Osteoblast (primary cell): Measurements from ENCODE around the gene AHI1. TPM values are rescaled to one million over a fixed set of nuclear protein-coding genes. Genes with fewer than 3 reads are reported as not detected.

Experiments used
- DNase-seq: peaks from one replicate; pipeline ENCODE4 v3.0.0; 2011; ENCODE audit warnings: low spot score, mixed read lengths; ENCODE audit not compliant: insufficient read length; ENCODE audit errors: missing footprints
- H2AFZ ChIP-seq: 2 replicates; pipeline ENCODE4 v1.6.0; 2011; ENCODE audit warnings: mild to moderate bottlenecking, low read length
- H3K27ac ChIP-seq: 2 replicates; pipeline ENCODE4 v1.5.1; 2011; ENCODE audit warnings: mild to moderate bottlenecking, low read depth, low read length, moderate library complexity
- H3K27me3 ChIP-seq: 2 replicates; pipeline ENCODE4 v1.6.0; 2012; ENCODE audit warnings: mild to moderate bottlenecking, control low read depth, inconsistent platforms, low read length, moderate library complexity; ENCODE audit not compliant: insufficient read depth
- H3K36me3 ChIP-seq: 2 replicates; pipeline ENCODE4 v1.5.1; 2011; ENCODE audit warnings: mild to moderate bottlenecking, low read length, control low read depth, moderate library complexity; ENCODE audit not compliant: insufficient read depth
- H3K4me1 ChIP-seq: 2 replicates; pipeline ENCODE4 v1.5.1; 2011; ENCODE audit warnings: mild to moderate bottlenecking, low read length, control low read depth, moderate library complexity; ENCODE audit not compliant: insufficient read depth
- H3K4me2 ChIP-seq: 2 replicates; pipeline ENCODE4 v1.6.0; 2011; ENCODE audit warnings: mild to moderate bottlenecking, low read length; ENCODE audit not compliant: insufficient read depth
- H3K4me3 ChIP-seq: fragments of 200-600 bp; sonication (generic); 3 replicates; pipeline ENCODE4 v1.5.1; 2012; ENCODE audit warnings: mild to moderate bottlenecking, low read length, inconsistent platforms; ENCODE audit not compliant: insufficient read depth
- H3K79me2 ChIP-seq: 2 replicates; pipeline ENCODE4 v1.6.0; 2012; ENCODE audit warnings: mild to moderate bottlenecking, low read length, control low read depth, inconsistent platforms; ENCODE audit not compliant: insufficient read depth
- H3K9me3 ChIP-seq: 2 replicates; pipeline ENCODE4 v1.5.1; 2011; ENCODE audit warnings: low read depth, low read length, control low read depth
- H4K20me1 ChIP-seq: 2 replicates; pipeline ENCODE4 v1.6.0; 2012; ENCODE audit warnings: mild to moderate bottlenecking, low read length, control low read depth; ENCODE audit not compliant: insufficient read depth
- CTCF ChIP-seq: IDR thresholded peaks from 2 replicates; pipeline ENCODE4 v1.5.1; 2011; ENCODE audit warnings: mild to moderate bottlenecking, low read depth, low read length, moderate library complexity; ENCODE audit errors: extremely low read depth
- total RNA-seq: library from RNA; depleted of rRNA; stranded (reverse); fragments of >200 nt; gene quantifications from 2 replicates; pipeline ENCODE4 v1.2.3, GENCODE V29; 2012

The AHI1 gene
- total RNA-seq, 1 donor, result 50.3 TPM

- Histone ChIP-seq H3K4me2 (peak overlapping the region; percentile 3), H2AFZ (peak overlapping the region; percentile 6), H3K79me2 (no peaks in the 10 kb centered on the region), H3K36me3 (peaks cover 11% of the 10 kb centered on the region), H3K9me3 (no peaks in the 10 kb centered on the region), H3K27me3 (no peaks in the 10 kb centered on the region), H4K20me1 (no peaks in the 10 kb centered on the region), H3K4me3 (no peak overlapping the region), H3K4me1 (peaks cover 32% of the 10 kb centered on the region), H3K27ac (peak overlapping the region; percentile 64)
- no peak for TF ChIP-seq CTCF
- peak; percentile 72 for DNase-seq
Observed at GRCh38 chr6:135299256-135299655, 198.3 kb downstream of the AHI1 start.

GRCh38 chr6:135298455-135298854 is 199.1 kb downstream of the AHI1 start:
- Histone ChIP-seq H3K4me2 (no peak overlapping the region), H3K36me3 (peaks cover 11% of the 10 kb centered on the region), H3K27me3 (no peaks in the 10 kb centered on the region), H4K20me1 (no peaks in the 10 kb centered on the region), H3K4me1 (peaks cover 32% of the 10 kb centered on the region), H3K9me3 (no peaks in the 10 kb centered on the region), H2AFZ (no peak overlapping the region), H3K4me3 (no peak overlapping the region), H3K27ac (peak overlapping the region; percentile 64), H3K79me2 (no peaks in the 10 kb centered on the region)
- no peak for TF ChIP-seq CTCF
- DNase-seq, result no peak

- H3K79me2 ChIP-seq, result no peaks in the 10 kb centered on the region
- peaks cover 6% of the 10 kb centered on the region for H3K36me3 ChIP-seq
- no peak overlapping the region for H3K4me2 ChIP-seq
- H4K20me1 ChIP-seq, result no peaks in the 10 kb centered on the region
- DNase-seq, result no peak
- no peak overlapping the region for H3K4me3 ChIP-seq
- no peaks in the 10 kb centered on the region for H3K27me3 ChIP-seq
- H2AFZ ChIP-seq, result no peak overlapping the region
- H3K9me3 ChIP-seq, result no peaks in the 10 kb centered on the region
- TF ChIP-seq CTCF, result no peak
- peaks cover 36% of the 10 kb centered on the region for H3K4me1 ChIP-seq
- H3K27ac ChIP-seq, result no peak overlapping the region
Observed at GRCh38 chr6:135296715-135297114, 200.8 kb downstream of the AHI1 start.

DNA sequence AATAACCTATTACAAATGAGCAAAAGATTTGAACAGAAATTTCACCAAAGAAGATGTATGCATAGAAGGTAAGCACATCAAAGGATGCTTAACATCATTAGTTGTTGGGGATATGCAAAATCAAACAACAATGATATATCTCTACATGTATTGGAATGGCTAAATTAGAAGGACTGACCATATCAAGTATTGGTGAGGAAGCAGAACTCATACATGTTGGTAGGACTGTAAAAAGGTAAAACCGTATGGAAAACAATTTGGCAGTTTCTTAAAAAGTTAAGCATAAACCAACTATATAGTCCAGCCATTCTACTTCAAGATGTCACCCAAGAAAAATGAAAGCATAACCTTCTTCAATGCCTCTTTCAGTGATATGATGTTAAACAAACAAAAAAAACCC is 202.5 kb downstream of the AHI1 start:
- H4K20me1 ChIP-seq, result no peaks in the 10 kb centered on the region
- no peak overlapping the region for H2AFZ ChIP-seq
- H3K27me3 ChIP-seq, result no peaks in the 10 kb centered on the region
- no peaks in the 10 kb centered on the region for H3K79me2 ChIP-seq
- H3K4me2 ChIP-seq, result no peak overlapping the region
- no peak overlapping the region for H3K4me3 ChIP-seq
- H3K27ac ChIP-seq, result no peak overlapping the region
- H3K9me3 ChIP-seq, result no peaks in the 10 kb centered on the region
- no peak for DNase-seq
- no peak for TF ChIP-seq CTCF
- H3K36me3 ChIP-seq, result peaks cover 8% of the 10 kb centered on the region
- peaks cover 29% of the 10 kb centered on the region for H3K4me1 ChIP-seq
